Pancreas (tissue), 10 donors: ENCODE measurements around the gene HOXC4. TPM values are rescaled to one million over a fixed set of nuclear protein-coding genes. Genes with fewer than 3 reads are reported as not detected.

Source experiments
- ATAC-seq, 4 donors: fragments of 200-7000 bp; cut with Tn5 transposase; one replicate each; pipeline versions ENCODE4 v1.8.0 to v1.9.1; 2020; ENCODE audit warnings: mild to moderate bottlenecking in 4 of 4, moderate library complexity in 4 of 4
- DNase-seq, 6 donors: peaks; one replicate each; pipeline ENCODE4 v3.0.0-alpha.2; 2020
- FAIRE-seq: peaks from 2 replicates; lab custom pipeline; 2012; peaks lifted over from hg19 to GRCh38; lab: Jason Lieb, UNC
- H3K27ac ChIP-seq, 4 donors: fragments of 200-600 bp; sonication (generic); 1 replicate in 3 of 4; 2 replicates in 1 of 4; pipeline versions ENCODE4 v1.5.0 to v1.8.0; 2020
- H3K27me3 ChIP-seq, 4 donors: fragments of 200-600 bp; one replicate each; pipeline ENCODE4 v1.8.0; 2021
- H3K36me3 ChIP-seq, 3 donors: fragments of 200-600 bp; sonication (generic) in 1 of 3; one replicate each; pipeline versions ENCODE4 v1.5.0 to v1.8.0; 2020 to 2021
- H3K4me1 ChIP-seq, 3 donors: fragments of 200-600 bp; one replicate each; pipeline ENCODE4 v1.8.0; 2021
- H3K4me3 ChIP-seq, 4 donors: fragments of 200-600 bp; sonication (generic) in 2 of 4; one replicate each; pipeline versions ENCODE4 v1.5.0 to v1.8.0; 2020 to 2021
- H3K9me3 ChIP-seq, 4 donors: fragments of 200-600 bp; one replicate each; pipeline ENCODE4 v1.8.0; 2021
- WGBS, 2 donors: extraction: QIAGEN DNeasy Blood & Tissue Kit; methylation state at CpG; one replicate each; pipeline ENCODE4 v1.1.7; 2013; 5-methylcytosine and 5-hydroxymethylcytosine counted together
- intact Hi-C, 3 donors: fragments of 100-400 bp; cut with DNase I; formaldehyde crosslinking; loops; one replicate each; pipeline versions ENCODE4 v1.11.1 to v1.14.2; 2022
- polyA plus RNA-seq, 2 donors: library from polyadenylated mRNA; stranded (reverse); fragments of 200-250 nt; gene quantifications; one replicate each; pipeline ENCODE4 v1.2.3, GENCODE V29; 2013
- total RNA-seq, 6 donors: library from RNA; stranded (reverse); fragmentation: NEBNext Ultra II Directional in 4 of 6; extraction: Animal tissue kit (Norgen Biotek cat#: 25700) in 4 of 6; gene quantifications; one replicate each; pipeline versions ENCODE4 v1.2.1 to v1.2.4, GENCODE V29; 2021 to 2023
- TF ChIP-seq, protein P1 (sequence below), 4 donors: fragments of 200-600 bp; sonication (generic) in 3 of 4; IDR thresholded peaks; one replicate each; pipeline versions ENCODE4 v1.5.0 to v1.8.0; 2021; ENCODE audit warnings: antibody characterized with exemption in 4 of 4
- donor health status: healthy with polysubstance abuse.
- donor health status: DM: no; HTN: no; CAD: no; lungs with moderate emphysema.
- donor health status: DM: no; HTN: no; CAD: no.
- donor health status: control.
- donor health status: control.
- donor health status: Bipolar disorder and iron deficiency.
- donor health status: DM: yes; HTN: yes; CAD: no.
- donor health status: DM: no; HTN: no; CAD: no.
- donor health status: DM: no; HTN: no; CAD: no.
- donor health status: DM: yes; HTN: yes; CAD: no.

HOXC4 gene
- total and polyA plus RNA-seq, 8 donors, result 0.15 to 0.62 (median 0.25) TPM; not detected in 4

DNA sequence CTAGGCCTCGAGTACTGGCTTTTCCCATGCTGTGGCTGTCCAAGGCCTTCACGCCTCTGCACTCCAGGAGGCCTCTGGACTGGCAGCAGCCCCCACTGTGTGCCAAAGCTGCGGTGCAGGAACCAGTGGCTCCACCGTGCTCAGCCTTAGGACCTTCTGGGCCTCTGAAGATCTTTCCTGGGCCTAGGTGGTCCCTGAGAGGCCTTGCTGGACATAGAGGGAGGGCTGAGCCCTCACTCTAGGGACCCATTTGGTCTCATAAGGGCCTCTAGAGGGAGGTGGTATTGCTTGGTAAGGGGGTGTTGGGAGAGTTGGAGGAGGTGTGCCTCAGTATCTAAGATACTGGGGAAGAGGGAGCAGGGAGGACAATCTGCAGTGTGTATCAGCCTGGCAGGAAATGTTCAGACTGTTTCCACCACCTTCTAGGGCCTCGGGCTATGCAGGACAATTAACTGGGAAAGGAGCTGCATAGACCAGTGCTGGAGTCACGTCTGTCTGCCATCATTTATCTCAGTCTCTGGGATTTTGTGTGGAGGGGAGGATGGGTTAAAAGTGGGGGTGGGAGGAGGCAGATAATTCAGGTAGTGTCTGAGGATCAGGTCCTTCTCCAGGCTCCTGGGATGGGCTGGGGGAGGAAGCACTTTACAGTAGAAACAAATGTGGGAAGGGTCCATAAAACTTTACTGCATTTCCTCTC lies 17.9 kb upstream of the HOXC4 start:
- FAIRE-seq (no peak), ATAC-seq (no peak), DNase-seq (no peak)
- H3K27ac ChIP-seq, result no peak overlapping the region
- H3K36me3 ChIP-seq, result no peaks in the 10 kb centered on the region
- H3K4me1 ChIP-seq, result no peaks in the 10 kb centered on the region
- peaks cover 3 to 33% (median 8%) of the 10 kb centered on the region in 4 donors for H3K27me3 ChIP-seq
- H3K9me3 ChIP-seq, result no peaks in the 10 kb centered on the region
- H3K4me3 ChIP-seq, result no peak overlapping the region
- TF ChIP-seq, protein P1, sequence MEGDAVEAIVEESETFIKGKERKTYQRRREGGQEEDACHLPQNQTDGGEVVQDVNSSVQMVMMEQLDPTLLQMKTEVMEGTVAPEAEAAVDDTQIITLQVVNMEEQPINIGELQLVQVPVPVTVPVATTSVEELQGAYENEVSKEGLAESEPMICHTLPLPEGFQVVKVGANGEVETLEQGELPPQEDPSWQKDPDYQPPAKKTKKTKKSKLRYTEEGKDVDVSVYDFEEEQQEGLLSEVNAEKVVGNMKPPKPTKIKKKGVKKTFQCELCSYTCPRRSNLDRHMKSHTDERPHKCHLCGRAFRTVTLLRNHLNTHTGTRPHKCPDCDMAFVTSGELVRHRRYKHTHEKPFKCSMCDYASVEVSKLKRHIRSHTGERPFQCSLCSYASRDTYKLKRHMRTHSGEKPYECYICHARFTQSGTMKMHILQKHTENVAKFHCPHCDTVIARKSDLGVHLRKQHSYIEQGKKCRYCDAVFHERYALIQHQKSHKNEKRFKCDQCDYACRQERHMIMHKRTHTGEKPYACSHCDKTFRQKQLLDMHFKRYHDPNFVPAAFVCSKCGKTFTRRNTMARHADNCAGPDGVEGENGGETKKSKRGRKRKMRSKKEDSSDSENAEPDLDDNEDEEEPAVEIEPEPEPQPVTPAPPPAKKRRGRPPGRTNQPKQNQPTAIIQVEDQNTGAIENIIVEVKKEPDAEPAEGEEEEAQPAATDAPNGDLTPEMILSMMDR (IDR thresholded peaks at IDR 0.05), result no peak
- 68 to 73% methylated on average over 6 of the region's 6 CpGs for WGBS, 2 donors
- intact Hi-C loops, result no loop called here

DNA sequence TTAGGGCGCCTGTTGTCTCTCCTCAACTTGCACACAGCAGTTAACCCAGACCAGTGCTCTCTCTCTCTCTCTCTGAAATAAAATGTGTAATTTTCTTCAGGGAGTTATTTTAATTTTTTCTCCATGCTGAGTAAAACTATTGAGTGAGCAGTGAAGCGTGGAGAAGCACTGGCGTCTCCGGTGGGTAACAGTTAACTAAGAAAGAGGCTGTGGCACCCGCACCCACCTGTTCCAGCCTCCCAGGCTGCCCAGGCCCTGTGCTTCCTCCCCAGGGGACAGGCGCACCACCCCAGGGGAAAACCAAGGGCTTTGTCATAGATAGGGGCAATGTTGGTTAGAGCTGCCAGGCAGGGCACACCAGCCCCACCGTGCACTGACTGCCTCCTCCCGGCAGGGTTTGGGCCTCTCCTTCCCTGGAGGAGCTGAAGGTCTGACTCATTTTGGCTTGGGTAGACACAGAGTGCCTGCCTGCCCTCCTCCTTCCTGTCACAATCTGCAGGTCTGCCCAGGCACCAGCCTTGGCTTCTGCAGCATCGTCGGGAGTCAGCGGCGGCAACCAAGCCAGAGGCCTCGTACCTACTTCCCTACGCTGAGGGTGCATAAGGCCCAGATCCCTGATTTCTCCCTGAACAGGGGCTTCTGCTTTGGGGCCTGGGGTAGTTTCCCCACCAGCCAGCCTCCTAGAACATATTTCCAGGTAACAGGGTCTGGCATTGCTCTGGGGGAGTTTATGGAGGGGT lies 16.8 kb upstream of the HOXC4 start:
- FAIRE-seq (no peak), ATAC-seq (no peak), DNase-seq (peak in 1 of 6 donors; percentile 48)
- peaks cover 0 to 25% (median 9%) of the 10 kb centered on the region in 4 donors for H3K27me3 ChIP-seq
- TF ChIP-seq, protein P1 (IDR thresholded peaks at IDR 0.05), result no peak
- WGBS, 2 donors, result 70 to 72% methylated on average over 14 of the region's 14 CpGs
- no peak overlapping the region for H3K27ac ChIP-seq
- H3K9me3 ChIP-seq, result no peaks in the 10 kb centered on the region
- intact Hi-C loops, result no loop called here
- H3K36me3 ChIP-seq, result no peaks in the 10 kb centered on the region
- H3K4me3 ChIP-seq, result no peak overlapping the region
- no peaks in the 10 kb centered on the region for H3K4me1 ChIP-seq

DNA sequence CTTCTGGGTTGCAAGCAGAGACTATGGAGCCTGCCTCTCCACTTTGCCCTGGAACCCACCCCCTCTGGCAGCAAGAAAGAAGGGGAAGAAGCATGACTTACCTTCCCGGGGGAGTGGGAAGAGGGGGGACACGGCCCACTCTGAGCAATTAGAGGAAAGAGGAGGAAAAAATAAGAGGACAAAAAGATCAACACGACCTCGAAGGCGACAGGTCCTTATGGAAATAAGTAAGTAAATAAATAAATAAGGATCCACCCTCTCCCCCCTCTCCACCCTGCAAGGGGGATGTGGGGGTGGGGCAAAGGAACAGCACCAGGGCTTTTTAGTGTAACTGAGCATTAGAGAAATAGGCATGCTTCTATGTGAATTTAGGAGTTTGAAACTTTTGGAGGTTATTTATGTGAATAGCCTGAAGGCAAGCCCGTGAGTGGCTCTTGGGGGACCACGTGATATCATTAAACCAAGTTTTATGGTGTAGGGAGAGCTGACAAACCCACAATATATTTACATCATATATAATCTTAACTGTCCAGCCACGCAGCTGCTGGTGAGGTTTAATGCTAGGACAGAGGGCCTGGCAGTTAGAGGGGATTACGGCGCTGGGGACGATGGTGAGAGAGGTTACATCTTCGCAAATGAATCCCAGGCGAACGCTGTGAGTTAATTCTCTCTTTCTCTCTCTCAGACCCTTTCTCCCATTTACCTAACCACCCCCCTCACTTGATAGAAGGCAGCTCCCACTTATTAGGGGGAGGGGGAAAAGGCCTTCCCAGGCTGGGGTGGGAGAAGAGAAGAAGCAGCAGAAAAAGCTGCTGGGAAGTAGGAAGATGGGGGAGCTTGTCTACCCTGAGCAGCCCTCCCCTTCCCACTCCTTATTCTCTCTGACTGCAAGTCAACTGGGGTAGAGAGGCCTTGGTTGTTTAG lies 16.0 kb upstream of the HOXC4 start:
- ATAC-seq (no peak), FAIRE-seq (no peak), DNase-seq (peak in 1 of 6 donors; percentile 12)
- H3K4me3 ChIP-seq, result no peak overlapping the region
- no peaks in the 10 kb centered on the region for H3K9me3 ChIP-seq
- no peak overlapping the region for H3K27ac ChIP-seq
- H3K36me3 ChIP-seq, result no peaks in the 10 kb centered on the region
- peaks cover 0 to 18% (median 7%) of the 10 kb centered on the region in 4 donors for H3K27me3 ChIP-seq
- TF ChIP-seq, protein P1 (IDR thresholded peaks at IDR 0.05), result no peak
- no peaks in the 10 kb centered on the region for H3K4me1 ChIP-seq
- WGBS, 2 donors, result 53 to 57% methylated on average over 14 of the region's 14 CpGs
- intact Hi-C loops, result no loop called here

DNA sequence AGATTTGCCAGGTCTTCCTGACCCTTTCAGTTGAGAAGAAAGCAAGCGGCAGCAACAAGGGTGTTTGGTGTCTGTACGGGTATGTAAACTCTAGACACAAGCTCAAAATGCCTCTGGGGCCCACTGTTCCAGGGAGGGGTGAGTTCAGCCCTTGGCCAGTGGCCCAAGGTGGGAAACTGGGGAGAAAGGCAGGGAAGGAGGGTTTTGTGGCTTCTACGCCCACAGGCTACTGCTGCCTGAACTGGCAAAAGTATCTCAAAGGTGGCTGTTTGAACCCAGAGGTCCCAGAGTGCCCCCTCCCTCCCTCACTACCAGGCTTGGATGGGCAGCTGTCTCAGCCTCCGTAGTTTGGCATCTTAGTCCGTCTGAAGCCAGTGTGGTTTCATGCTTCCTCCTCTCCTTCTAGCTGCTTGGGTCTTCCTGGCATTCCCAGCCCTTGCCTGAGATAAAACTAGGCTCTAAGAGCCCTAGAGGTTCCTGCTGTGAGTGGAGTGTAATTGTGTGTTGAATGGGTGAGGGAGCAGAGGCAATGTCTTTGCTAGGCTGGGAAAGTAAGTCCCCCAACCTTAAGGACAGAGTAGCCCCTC lies 15.3 kb upstream of the HOXC4 start:
- Histone ChIP-seq H3K36me3 (no peaks in the 10 kb centered on the region), H3K27ac (no peak overlapping the region), H3K27me3 (peaks cover 0 to 11% (median 5%) of the 10 kb centered on the region in 4 donors), H3K4me3 (no peak overlapping the region), H3K9me3 (no peaks in the 10 kb centered on the region), H3K4me1 (no peaks in the 10 kb centered on the region)
- TF ChIP-seq, protein P1 (IDR thresholded peaks at IDR 0.05), result no peak
- intact Hi-C loops, result no loop called here
- FAIRE-seq (no peak), DNase-seq (peak in 1 of 6 donors; percentile 10), ATAC-seq (peak in 1 of 4 donors; percentile 5)
- WGBS, 2 donors, result 70 to 71% methylated on average over 5 of the region's 5 CpGs
